Lower leg skin (tissue), 3 donors: Measurements from ENCODE around the gene POLR1D.

Experiments
- POLR2A ChIP-seq, 2 donors: fragments of 450-650 bp; IDR thresholded peaks; one replicate each; pipeline ENCODE4 v1.6.1; 2016 to 2017; ENCODE audit warnings: antibody characterized with exemption in 2 of 2, mild to moderate bottlenecking in 1 of 2, moderate library complexity in 1 of 2
- TF ChIP-seq, protein P1 (sequence below), 3 donors: fragments of 450-650 bp; IDR thresholded peaks; one replicate each; pipeline ENCODE4 v1.5.1; 2016; ENCODE audit warnings: antibody characterized with exemption in 3 of 3, mild to moderate bottlenecking in 3 of 3, moderate library complexity in 2 of 3

DNA sequence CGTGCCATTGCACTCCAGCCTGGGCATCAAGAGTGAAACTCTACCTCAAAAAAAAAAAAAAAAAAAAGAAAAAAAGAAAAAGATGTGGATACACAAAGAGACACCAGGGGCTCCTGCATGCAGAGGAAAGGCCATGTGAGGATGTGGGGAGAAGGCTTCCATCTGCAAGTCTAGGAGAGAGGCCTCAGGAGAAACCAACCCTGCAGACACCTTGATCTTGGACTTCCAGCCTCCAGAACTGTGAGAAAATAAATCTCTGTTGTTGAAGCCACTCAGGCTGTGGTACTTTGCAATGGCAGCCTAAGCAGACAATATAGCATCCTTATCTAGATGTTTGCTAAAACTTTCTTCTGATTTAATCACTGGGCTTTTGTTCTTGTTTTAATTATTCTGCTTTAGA, 50.3 kb downstream of the POLR1D start:
- no peak for TF ChIP-seq POLR2A (IDR thresholded peaks at IDR 0.05)
- TF ChIP-seq, protein P1, sequence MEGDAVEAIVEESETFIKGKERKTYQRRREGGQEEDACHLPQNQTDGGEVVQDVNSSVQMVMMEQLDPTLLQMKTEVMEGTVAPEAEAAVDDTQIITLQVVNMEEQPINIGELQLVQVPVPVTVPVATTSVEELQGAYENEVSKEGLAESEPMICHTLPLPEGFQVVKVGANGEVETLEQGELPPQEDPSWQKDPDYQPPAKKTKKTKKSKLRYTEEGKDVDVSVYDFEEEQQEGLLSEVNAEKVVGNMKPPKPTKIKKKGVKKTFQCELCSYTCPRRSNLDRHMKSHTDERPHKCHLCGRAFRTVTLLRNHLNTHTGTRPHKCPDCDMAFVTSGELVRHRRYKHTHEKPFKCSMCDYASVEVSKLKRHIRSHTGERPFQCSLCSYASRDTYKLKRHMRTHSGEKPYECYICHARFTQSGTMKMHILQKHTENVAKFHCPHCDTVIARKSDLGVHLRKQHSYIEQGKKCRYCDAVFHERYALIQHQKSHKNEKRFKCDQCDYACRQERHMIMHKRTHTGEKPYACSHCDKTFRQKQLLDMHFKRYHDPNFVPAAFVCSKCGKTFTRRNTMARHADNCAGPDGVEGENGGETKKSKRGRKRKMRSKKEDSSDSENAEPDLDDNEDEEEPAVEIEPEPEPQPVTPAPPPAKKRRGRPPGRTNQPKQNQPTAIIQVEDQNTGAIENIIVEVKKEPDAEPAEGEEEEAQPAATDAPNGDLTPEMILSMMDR (IDR thresholded peaks at IDR 0.05) = no peak
